GM23338 (cell line): ENCODE results near the gene UBXN2A. TPM values are rescaled to one million over a fixed set of nuclear protein-coding genes. Genes with fewer than 3 reads are reported as not detected.

Source experiments
- ATAC-seq: fragments of 200-7000 bp; cut with Tn5 transposase; 3 replicates; pipeline ENCODE4 v1.9.1; 2020
- DNase-seq: peaks from one replicate; pipeline ENCODE4 v3.0.0-alpha.2; 2015; ENCODE audit warnings: low spot score
- H2AFZ ChIP-seq: fragments of 200-600 bp; sonication (generic); 2 replicates; pipeline ENCODE4 v1.8.0; 2016; ENCODE audit warnings: antibody characterized with exemption, mild to moderate bottlenecking, moderate library complexity
- H3F3A ChIP-seq: fragments of 200-600 bp; sonication (generic); replicated peaks from 2 replicates; pipeline ENCODE4 v1.8.0; 2017; ENCODE audit warnings: antibody characterized with exemption, mixed run types, low read depth
- H3K27ac ChIP-seq: fragments of 200-600 bp; sonication (generic); 2 replicates; pipeline ENCODE4 v1.6.1; 2016; ENCODE audit warnings: low read depth
- H3K27me3 ChIP-seq: fragments of 200-600 bp; sonication (generic); 2 replicates; pipeline ENCODE4 v1.8.0; 2016; ENCODE audit warnings: mild to moderate bottlenecking, mixed run types, moderate library complexity; ENCODE audit not compliant: insufficient read depth
- H3K36me3 ChIP-seq: fragments of 200-600 bp; sonication (generic); 2 replicates; pipeline ENCODE4 v1.8.0; 2016; ENCODE audit warnings: mild to moderate bottlenecking; ENCODE audit not compliant: insufficient read depth
- H3K4me1 ChIP-seq: fragments of 200-600 bp; sonication (generic); 2 replicates; pipeline ENCODE4 v1.8.0; 2016; ENCODE audit warnings: mild to moderate bottlenecking, moderate library complexity; ENCODE audit not compliant: insufficient read depth
- H3K4me2 ChIP-seq: fragments of 200-600 bp; sonication (generic); 2 replicates; pipeline ENCODE4 v1.7.1; 2017; ENCODE audit warnings: mixed run types
- H3K4me3 ChIP-seq: fragments of 200-600 bp; sonication (generic); 2 replicates; pipeline ENCODE4 v1.6.1; 2016; ENCODE audit warnings: mixed run types
- H3K79me2 ChIP-seq: fragments of 200-600 bp; sonication (generic); replicated peaks from 2 replicates; pipeline ENCODE4 v1.8.0; 2017; ENCODE audit warnings: mild to moderate bottlenecking; ENCODE audit not compliant: insufficient read depth
- H3K9me2 ChIP-seq: fragments of 200-600 bp; sonication (generic); 2 replicates; pipeline ENCODE4 v1.8.0; 2017; ENCODE audit not compliant: insufficient read depth
- H4K20me1 ChIP-seq: fragments of 200-600 bp; sonication (generic); replicated peaks from 2 replicates; pipeline ENCODE4 v1.8.0; 2017; ENCODE audit warnings: mild to moderate bottlenecking; ENCODE audit not compliant: insufficient read depth
- H3K27ac Mint-ChIP-seq: 2 replicates; pipeline ENCODE4 v1.8.0; 2020; ENCODE audit warnings: inconsistent platforms, mild to moderate bottlenecking, moderate library complexity, mixed read lengths
- H3K27me3 Mint-ChIP-seq: 3 replicates; pipeline ENCODE4 v1.8.0; 2022; ENCODE audit warnings: low read depth, mild to moderate bottlenecking, moderate library complexity, mixed read lengths, inconsistent platforms; ENCODE audit not compliant: insufficient read depth, poor library complexity
- H3K36me3 Mint-ChIP-seq: 3 replicates; pipeline ENCODE4 v1.8.0; 2021; ENCODE audit warnings: low read depth, mild to moderate bottlenecking, inconsistent platforms, moderate library complexity, mixed read lengths
- H3K4me1 Mint-ChIP-seq: 3 replicates; pipeline ENCODE4 v1.8.0; 2020; ENCODE audit warnings: mild to moderate bottlenecking, inconsistent platforms, mixed read lengths
- H3K4me3 Mint-ChIP-seq: 3 replicates; pipeline ENCODE4 v1.8.0; 2021; ENCODE audit warnings: moderate library complexity, mild to moderate bottlenecking, inconsistent platforms, mixed read lengths
- H3K9me3 Mint-ChIP-seq: 3 replicates; pipeline ENCODE4 v1.8.0; 2020; ENCODE audit warnings: moderate library complexity, mild to moderate bottlenecking, inconsistent platforms, mixed read lengths
- CREB1 ChIP-seq: fragments of 250-450 bp; sonication (Bioruptor Pico); IDR thresholded peaks from 2 replicates; pipeline ENCODE4 v1.5.0; 2020; ENCODE audit warnings: low read depth, mild to moderate bottlenecking, moderate library complexity
- CTCF ChIP-seq, 2 experiments: fragments of 200-600 bp in 1 of 2; sonication (generic) in 1 of 2; conservative IDR thresholded peaks; 2 replicates each; pipeline versions ENCODE4 v1.5.1 to v1.6.1; 2016 to 2017; ENCODE audit warnings: antibody characterized with exemption in 2 of 2, low read depth in 2 of 2, mild to moderate bottlenecking in 2 of 2, moderate library complexity in 1 of 2
- ETS1 ChIP-seq: IDR thresholded peaks from 2 replicates; pipeline ENCODE4 v1.6.1; 2016; ENCODE audit warnings: antibody characterized with exemption
- EZH2 ChIP-seq: fragments of 200-600 bp; sonication (generic); IDR thresholded peaks from one replicate; pipeline ENCODE4 v1.8.0; 2017; ENCODE audit warnings: antibody characterized with exemption, mild to moderate bottlenecking, low read depth; ENCODE audit not compliant: unreplicated experiment
- EZH2phosphoT487 ChIP-seq: fragments of 200-600 bp; sonication (generic); IDR thresholded peaks from one replicate; pipeline ENCODE4 v1.8.1; 2018; ENCODE audit warnings: antibody characterized with exemption; ENCODE audit not compliant: unreplicated experiment
- JUNB ChIP-seq: IDR thresholded peaks from one replicate; pipeline ENCODE4 v1.6.1; 2016; ENCODE audit warnings: antibody characterized with exemption; ENCODE audit not compliant: unreplicated experiment
- NANOG ChIP-seq: IDR thresholded peaks from 2 replicates; pipeline ENCODE4 v1.6.1; 2016; ENCODE audit warnings: antibody characterized with exemption, borderline replicate concordance
- POLR2AphosphoS5 ChIP-seq: IDR thresholded peaks from 2 replicates; pipeline ENCODE4 v1.6.1; 2016; ENCODE audit warnings: antibody characterized with exemption, low read depth
- REST ChIP-seq: IDR thresholded peaks from one replicate; pipeline ENCODE4 v1.6.1; 2018; ENCODE audit warnings: antibody characterized with exemption; ENCODE audit not compliant: unreplicated experiment
- STAT1 ChIP-seq: IDR thresholded peaks from one replicate; pipeline ENCODE4 v1.6.1; 2016; ENCODE audit warnings: antibody characterized with exemption; ENCODE audit not compliant: unreplicated experiment
- ZNF114 ChIP-seq: fragments of 250-450 bp; sonication (Bioruptor Pico); IDR thresholded peaks from 2 replicates; pipeline ENCODE4 v1.5.0; 2020; ENCODE audit warnings: mild to moderate bottlenecking, moderate library complexity
- ZNF331 ChIP-seq: fragments of 250-450 bp; sonication (Bioruptor Pico); IDR thresholded peaks from 2 replicates; pipeline ENCODE4 v1.5.0; 2020; ENCODE audit warnings: low read depth, mild to moderate bottlenecking, moderate library complexity
- ZNF462 ChIP-seq: fragments of 250-450 bp; sonication (Bioruptor Pico); IDR thresholded peaks from 2 replicates; pipeline ENCODE4 v1.5.0; 2020; ENCODE audit warnings: mild to moderate bottlenecking, moderate library complexity
- polyA plus RNA-seq: library from polyadenylated mRNA; unstranded; fragments of >200 nt; fragmentation: Nextera tagmentation; extraction: Ambion mirVana; gene quantifications from 2 replicates; pipeline ENCODE4 v1.2.1, GENCODE V29; 2016
- total RNA-seq: library from RNA; depleted of rRNA; stranded (reverse); fragments of >200 nt; shearing (Covaris generic); gene quantifications from 2 replicates; pipeline ENCODE4 v1.2.3, GENCODE V29; 2014

Gene UBXN2A
- total and polyA plus RNA-seq, 2 experiments from 2014 or later: 11.5 to 12.1 TPM

GRCh38 chr2:23953625-23954024 lies 13.4 kb downstream of the UBXN2A start:
- no peak overlapping the region for H2AFZ ChIP-seq
- H3K4me1 Mint-ChIP-seq: no peaks in the 10 kb centered on the region
- H3K27ac Mint-ChIP-seq: no peak overlapping the region
- H3F3A ChIP-seq: no peaks in the 10 kb centered on the region; the same call in 1 of the 2 replicates
- no peaks in the 10 kb centered on the region for H3K27me3 ChIP-seq
- no peak for ATAC-seq
- no peaks in the 10 kb centered on the region for H3K36me3 ChIP-seq
- H3K27ac ChIP-seq: no peak overlapping the region
- no peak for DNase-seq
- H3K4me1 ChIP-seq: no peaks in the 10 kb centered on the region
- H4K20me1 ChIP-seq: 0 out of 2 replicates have a peak, but pooled peaks cover 7% of the 10 kb centered on the region
- no peak overlapping the region for H3K4me3 Mint-ChIP-seq
- H3K9me2 ChIP-seq: no peaks in the 10 kb centered on the region
- H3K36me3 Mint-ChIP-seq: no peaks in the 10 kb centered on the region
- no peak overlapping the region for H3K4me2 ChIP-seq
- H3K9me3 Mint-ChIP-seq: no peaks in the 10 kb centered on the region
- no peak overlapping the region for H3K4me3 ChIP-seq
- peaks cover 69% of the 10 kb centered on the region for H3K79me2 ChIP-seq
- H3K27me3 Mint-ChIP-seq: peaks cover 1% of the 10 kb centered on the region
- TF ChIP-seq POLR2AphosphoS5: no peak
- no peak for TF ChIP-seq CTCF (conservative IDR thresholded peaks at IDR 0.05; ENCODE audit: low read depth in 2 of 2)
- no peak for TF ChIP-seq NANOG
- TF ChIP-seq ETS1: no peak
- no peak for TF ChIP-seq REST
- no peak for TF ChIP-seq CREB1
- TF ChIP-seq ZNF114: no peak
- no peak for TF ChIP-seq EZH2phosphoT487
- no peak for TF ChIP-seq ZNF462 (CRISPR knock-in tag)
- no peak for TF ChIP-seq EZH2
- TF ChIP-seq STAT1: no peak
- no peak for TF ChIP-seq JUNB
- TF ChIP-seq ZNF331: no peak
